Upper lobe of left lung (tissue), 6 donors: Measurements from ENCODE around the gene HOXC11. TPM values are rescaled to one million over a fixed set of nuclear protein-coding genes. Genes with fewer than 3 reads are reported as not detected.

ENCODE experiments used
- ATAC-seq, 2 donors: fragments of 200-7000 bp; cut with Tn5 transposase; one replicate each; pipeline ENCODE4 v1.9.1; 2022; ENCODE audit warnings: mild to moderate bottlenecking in 2 of 2, moderate library complexity in 2 of 2; ENCODE audit not compliant: low FRiP score in 2 of 2
- DNase-seq, 2 donors: peaks; one replicate each; pipeline ENCODE4 v3.0.0-alpha.2; 2019 to 2020
- H3K27ac ChIP-seq, 4 donors: fragments of 200-600 bp; sonication (generic); one replicate each; pipeline ENCODE4 v1.5.1; 2016 to 2019
- H3K27me3 ChIP-seq, 4 donors: fragments of 200-600 bp; sonication (generic); one replicate each; pipeline ENCODE4 v1.5.1; 2017 to 2019
- H3K36me3 ChIP-seq, 4 donors: fragments of 200-600 bp; sonication (generic); one replicate each; pipeline ENCODE4 v1.5.1; 2016 to 2019
- H3K4me1 ChIP-seq, 4 donors: fragments of 200-600 bp; sonication (generic); one replicate each; pipeline ENCODE4 v1.5.1; 2018 to 2019
- H3K4me3 ChIP-seq, 4 donors: fragments of 200-600 bp; sonication (generic); one replicate each; pipeline ENCODE4 v1.5.1; 2017 to 2019; ENCODE audit warnings: mild to moderate bottlenecking in 2 of 4, moderate library complexity in 1 of 4
- H3K9me3 ChIP-seq, 4 donors: fragments of 200-600 bp; sonication (generic); one replicate each; pipeline ENCODE4 v1.5.1; 2018 to 2019
- CTCF ChIP-seq, 6 experiments: fragments of 450-650 bp in 4 of 6; fragments of 200-600 bp in 2 of 6; sonication (generic) in 2 of 6; IDR thresholded peaks; one replicate each; pipeline ENCODE4 v1.5.1; 2016 to 2019; ENCODE audit warnings: antibody characterized with exemption in 6 of 6
- EP300 ChIP-seq, 4 donors: sonication (generic); formaldehyde crosslinking; IDR thresholded peaks; one replicate each; pipeline ENCODE4 v1.5.1; 2017; ENCODE audit warnings: antibody characterized with exemption in 4 of 4, control low read depth in 2 of 4
- POLR2A ChIP-seq, 4 donors: fragments of 450-650 bp; IDR thresholded peaks; one replicate each; pipeline ENCODE4 v1.5.1; 2016 to 2017; ENCODE audit warnings: antibody characterized with exemption in 4 of 4, mild to moderate bottlenecking in 2 of 4
- POLR2AphosphoS5 ChIP-seq, 2 donors: sonication (generic); formaldehyde crosslinking; IDR thresholded peaks; one replicate each; pipeline ENCODE4 v1.5.1; 2017; ENCODE audit warnings: antibody characterized with exemption in 2 of 2
- WGBS, 2 donors: methylation state at CpG; one replicate each; pipeline ENCODE4 v1.1.5; 2017 to 2018; 5-methylcytosine and 5-hydroxymethylcytosine counted together
- total RNA-seq, 6 donors: library from RNA; depleted of rRNA in 4 of 6; stranded (reverse); fragments of >200 nt in 4 of 6; gene quantifications; one replicate each; pipeline versions ENCODE4 v1.1.0 to v1.2.1, GENCODE V29; 2016 to 2021
- donor health status: DM: no; HTN: no; CAD: no; lungs with moderate emphysema.
- donor health status: DM: no; HTN: yes; CAD: no; lungs with severe emphysema.

HOXC11 gene
- total RNA-seq, 6 donors from 2014 or later: not detected

- no peaks in the 10 kb centered on the region for H3K9me3 ChIP-seq
- TF ChIP-seq POLR2A (IDR thresholded peaks at IDR 0.05) (no peak), EP300 (IDR thresholded peaks at IDR 0.05) (no peak), POLR2AphosphoS5 (IDR thresholded peaks at IDR 0.05) (no peak), CTCF (IDR thresholded peaks at IDR 0.05) (no peak)
- WGBS, 2 donors: 18 to 32% methylated on average over 15 of the region's 15 CpGs
- peaks cover 11 to 25% (median 22%) of the 10 kb centered on the region in 4 donors for H3K4me1 ChIP-seq
- H3K36me3 ChIP-seq: no peaks in the 10 kb centered on the region
- no peak overlapping the region for H3K27ac ChIP-seq
- DNase-seq (no peak), ATAC-seq (no peak)
- peaks cover 2 to 90% (median 47%) of the 10 kb centered on the region in 4 donors for H3K27me3 ChIP-seq
- no peak overlapping the region for H3K4me3 ChIP-seq
Measured at GRCh38 chr12:53980802-53981496, 8.0 kb downstream of the HOXC11 start.

- TF ChIP-seq POLR2AphosphoS5 (IDR thresholded peaks at IDR 0.05) (no peak), POLR2A (IDR thresholded peaks at IDR 0.05) (no peak)
- no peaks in the 10 kb centered on the region for H3K9me3 ChIP-seq
- ATAC-seq: no peak
- peaks cover 15 to 31% (median 26%) of the 10 kb centered on the region in 4 donors for H3K4me1 ChIP-seq
- 9 to 32% methylated on average over 27 to 30 of the region's 30 CpGs for WGBS, 2 donors
- peak in 1 of 2 donors; percentile 47 for DNase-seq
- H3K27ac ChIP-seq: no peak overlapping the region
- no peak overlapping the region for H3K4me3 ChIP-seq
- peaks cover 2 to 92% (median 50%) of the 10 kb centered on the region in 4 donors for H3K27me3 ChIP-seq
- no peaks in the 10 kb centered on the region for H3K36me3 ChIP-seq
Measured at GRCh38 chr12:53981634-53982565, 9.0 kb downstream of the HOXC11 start.

- TF ChIP-seq CTCF (IDR thresholded peaks at IDR 0.05): no peak
- TF ChIP-seq POLR2A (IDR thresholded peaks at IDR 0.05): no peak
- TF ChIP-seq EP300 (IDR thresholded peaks at IDR 0.05): no peak
- no peak for TF ChIP-seq POLR2AphosphoS5 (IDR thresholded peaks at IDR 0.05)
- Histone ChIP-seq H3K4me3 (no peak overlapping the region), H3K27ac (no peak overlapping the region), H3K27me3 (peaks cover 2 to 92% (median 54%) of the 10 kb centered on the region in 4 donors), H3K9me3 (no peaks in the 10 kb centered on the region), H3K4me1 (peaks cover 15 to 31% (median 26%) of the 10 kb centered on the region in 4 donors), H3K36me3 (no peaks in the 10 kb centered on the region)
- DNase-seq (no peak), ATAC-seq (no peak)
- WGBS, 2 donors: 15 to 24% methylated on average over 25 to 26 of the region's 26 CpGs
Measured at GRCh38 chr12:53982648-53983567, 10.0 kb downstream of the HOXC11 start.

GRCh38 chr12:53983568-53983949, 10.6 kb downstream of the HOXC11 start:
- no peak for ATAC-seq

More at GRCh38 chr12:53983568-53983949, 10.6 kb downstream of the HOXC11 start:
- Histone ChIP-seq H3K36me3 (no peaks in the 10 kb centered on the region), H3K27me3 (peaks cover 2 to 93% (median 56%) of the 10 kb centered on the region in 4 donors), H3K27ac (no peak overlapping the region), H3K4me3 (no peak overlapping the region), H3K9me3 (no peaks in the 10 kb centered on the region), H3K4me1 (peaks cover 15 to 31% (median 26%) of the 10 kb centered on the region in 4 donors)
- no peak for DNase-seq
- TF ChIP-seq POLR2AphosphoS5 (IDR thresholded peaks at IDR 0.05) (no peak), EP300 (IDR thresholded peaks at IDR 0.05) (no peak), POLR2A (IDR thresholded peaks at IDR 0.05) (no peak), CTCF (IDR thresholded peaks at IDR 0.05) (no peak)
- 5 to 7% methylated on average over 17 of the region's 17 CpGs for WGBS, 2 donors
